Ishikawa (cell line): ENCODE measurements around the gene SLC25A26.

Source experiments
- CEBPB ChIP-seq: IDR thresholded peaks from 2 replicates; pipeline ENCODE4 v1.6.1; 2012
- EP300 ChIP-seq: IDR thresholded peaks from 2 replicates; pipeline ENCODE4 v1.6.1; 2012; ENCODE audit warnings: borderline replicate concordance
- NFIC ChIP-seq: IDR thresholded peaks from 2 replicates; pipeline ENCODE4 v1.6.1; 2012
- RAD21 ChIP-seq: IDR thresholded peaks from 2 replicates; pipeline ENCODE4 v1.6.1; 2012; ENCODE audit warnings: low read depth
- TAF1 ChIP-seq: IDR thresholded peaks from 2 replicates; pipeline ENCODE4 v1.6.1; 2012; ENCODE audit warnings: low read depth, mild to moderate bottlenecking
- TCF12 ChIP-seq: IDR thresholded peaks from 2 replicates; pipeline ENCODE4 v1.6.1; 2012; ENCODE audit warnings: low read depth
- TF ChIP-seq, protein P1 (sequence below): IDR thresholded peaks from 2 replicates; pipeline ENCODE4 v1.6.1; 2012

DNA sequence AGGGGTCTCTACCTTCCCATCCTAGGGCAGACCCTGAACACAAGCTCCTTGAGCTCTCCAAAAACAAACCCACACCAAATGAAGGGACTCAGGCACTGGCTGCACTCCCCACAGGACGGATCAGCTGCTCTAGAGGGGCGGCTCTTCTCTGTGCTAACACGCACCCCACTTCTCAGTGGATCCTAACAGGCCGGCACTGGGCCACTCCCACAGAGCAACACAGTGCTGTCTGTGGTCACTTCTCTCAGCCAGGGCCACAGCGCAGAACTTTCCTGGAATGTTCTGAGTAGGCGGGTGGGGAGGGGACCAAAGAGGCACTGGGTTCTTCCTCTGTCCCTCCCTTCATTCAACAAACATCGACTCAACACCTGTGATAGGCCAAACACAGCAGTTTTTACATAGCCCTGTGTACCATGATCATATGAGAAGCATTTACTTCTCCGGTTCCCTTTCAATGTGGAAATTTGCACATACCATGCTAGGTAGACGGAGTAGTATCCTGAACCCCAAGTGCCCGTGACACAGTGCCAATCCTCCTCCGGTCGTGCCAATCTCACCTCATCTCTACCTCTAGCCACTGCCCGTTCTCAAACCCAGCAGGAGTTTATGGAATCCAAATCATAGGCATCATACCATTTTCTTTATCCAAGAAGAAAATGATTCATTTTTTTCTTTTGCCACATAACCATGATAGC is 181.9 kb downstream of the SLC25A26 start:
- TF ChIP-seq TCF12 (no peak), EP300 (no peak), CEBPB (no peak), NFIC (no peak), RAD21 (no peak), TAF1 (no peak)
- TF ChIP-seq, protein P1, sequence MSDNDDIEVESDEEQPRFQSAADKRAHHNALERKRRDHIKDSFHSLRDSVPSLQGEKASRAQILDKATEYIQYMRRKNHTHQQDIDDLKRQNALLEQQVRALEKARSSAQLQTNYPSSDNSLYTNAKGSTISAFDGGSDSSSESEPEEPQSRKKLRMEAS: no peak
